K562 (cell line): Measurements from ENCODE around the gene SEC23B. TPM values are rescaled to one million over a fixed set of nuclear protein-coding genes. Genes with fewer than 3 reads are reported as not detected.

ENCODE experiments used
- CBX2 ChIP-seq: fragments of 200-600 bp; sonication (generic); IDR thresholded peaks from one replicate; pipeline ENCODE4 v1.6.1; 2012; ENCODE audit warnings: mild to moderate bottlenecking, low read length, inconsistent platforms; ENCODE audit not compliant: insufficient read depth, poor library complexity, severe bottlenecking
- DMBX1 ChIP-seq: fragments of 250-450 bp; sonication (Bioruptor Pico); IDR thresholded peaks from 2 replicates; pipeline ENCODE4 v1.8.0; 2022; ENCODE audit warnings: inconsistent platforms, mild to moderate bottlenecking, moderate library complexity, borderline replicate concordance
- ETV6 ChIP-seq, 3 experiments: fragments of 150-350 bp in 1 of 3; sonication (generic) in 1 of 3; formaldehyde crosslinking in 1 of 3; IDR thresholded peaks; 2 replicates each; pipeline versions ENCODE4 v1.6.1 to v1.8.0; 2014 to 2022; ENCODE audit warnings: borderline replicate concordance in 2 of 3, low read depth in 2 of 3, antibody characterized with exemption in 1 of 3, low read length in 1 of 3, mild to moderate bottlenecking in 1 of 3, missing genetic modification reagents in 1 of 3
- FOXA1 ChIP-seq: fragments of 450-650 bp; IDR thresholded peaks from 2 replicates; pipeline ENCODE4 v1.6.1; 2016; ENCODE audit warnings: mild to moderate bottlenecking, borderline replicate concordance
- FOXA3 ChIP-seq, 2 experiments: fragments of 450-650 bp in 1 of 2; sonication (generic) in 1 of 2; formaldehyde crosslinking; IDR thresholded peaks in 1 of 2; conservative IDR thresholded peaks in 1 of 2; 2 replicates each; pipeline versions ENCODE4 v1.4.0 to v1.8.0; 2020 to 2022; ENCODE audit warnings: mild to moderate bottlenecking in 2 of 2, missing genetic modification reagents in 1 of 2
- GATAD2A ChIP-seq: fragments of 450-650 bp; IDR thresholded peaks from 2 replicates; pipeline ENCODE4 v1.6.1; 2017
- HSF4 ChIP-seq: fragments of 250-450 bp; sonication (Bioruptor Pico); IDR thresholded peaks from 2 replicates; pipeline ENCODE4 v2.1.2; 2022; ENCODE audit warnings: mild to moderate bottlenecking, moderate library complexity, borderline replicate concordance
- JUN ChIP-seq, 2 experiments: sonication (generic) in 1 of 2; formaldehyde crosslinking in 1 of 2; IDR thresholded peaks; 2 replicates each; pipeline versions ENCODE4 v1.6.1 to v1.8.0; 2012 to 2022; ENCODE audit warnings: borderline replicate concordance in 2 of 2, mild to moderate bottlenecking in 2 of 2, improper control_type of control experiment in 1 of 2, low read depth in 1 of 2, low read length in 1 of 2, missing genetic modification reagents in 1 of 2
- KAT7 ChIP-seq: sonication (generic); formaldehyde crosslinking; IDR thresholded peaks from 2 replicates; pipeline ENCODE4 v1.8.0; 2022; ENCODE audit warnings: missing genetic modification reagents, mild to moderate bottlenecking, borderline replicate concordance
- KLF16 ChIP-seq: IDR thresholded peaks from 2 replicates; pipeline ENCODE4 v1.6.1; 2016; ENCODE audit warnings: antibody characterized with exemption
- LCOR ChIP-seq: sonication (generic); formaldehyde crosslinking; IDR thresholded peaks from 2 replicates; pipeline ENCODE4 v1.8.0; 2022; ENCODE audit warnings: mild to moderate bottlenecking, missing genetic modification reagents
- NFYB ChIP-seq: IDR thresholded peaks from 2 replicates; pipeline ENCODE4 v1.6.1; 2011; ENCODE audit warnings: mild to moderate bottlenecking, moderate library complexity; ENCODE audit not compliant: insufficient read length; ENCODE audit errors: extremely low read depth
- NONO ChIP-seq, 2 experiments: fragments of 200-400 bp in 1 of 2; fragments of 450-650 bp in 1 of 2; formaldehyde crosslinking in 1 of 2; IDR thresholded peaks; 2 replicates each; pipeline ENCODE4 v1.6.1; 2017; ENCODE audit warnings: low read depth in 2 of 2, mild to moderate bottlenecking in 2 of 2, moderate library complexity in 2 of 2, low read length in 1 of 2
- RBM39 ChIP-seq: fragments of 200-400 bp; formaldehyde crosslinking; optimal IDR thresholded peaks from 2 replicates; pipeline ENCODE3; 2018; ENCODE audit warnings: low read depth, low read length
- TAF7 ChIP-seq: fragments of 450-650 bp; IDR thresholded peaks from 2 replicates; pipeline ENCODE4 v1.6.1; 2016; ENCODE audit warnings: missing genetic modification characterization, missing compliant biosample characterization
- TCF7 ChIP-seq: sonication (generic); IDR thresholded peaks from 2 replicates; pipeline ENCODE4 v1.6.1; 2016; ENCODE audit warnings: antibody characterized with exemption, borderline replicate concordance
- TRIM24 ChIP-seq, 2 experiments: fragments of 450-650 bp; IDR thresholded peaks; 2 replicates each; pipeline ENCODE4 v1.6.1; 2016
- ZFPM2 ChIP-seq: fragments of 250-450 bp; sonication (Bioruptor Pico); IDR thresholded peaks from 2 replicates; pipeline ENCODE4 v1.5.1; 2022; ENCODE audit warnings: mild to moderate bottlenecking
- ZNF121 ChIP-seq: sonication (generic); formaldehyde crosslinking; conservative IDR thresholded peaks from 2 replicates; pipeline ENCODE4 v1.8.0; 2022; ENCODE audit warnings: missing genetic modification reagents
- ZNF282 ChIP-seq: sonication (generic); formaldehyde crosslinking; IDR thresholded peaks from 2 replicates; pipeline ENCODE4 v1.8.1; 2023; ENCODE audit warnings: missing genetic modification reagents
- ZNF436 ChIP-seq: fragments of 250-450, 450-650 bp; sonication (Bioruptor Pico); formaldehyde crosslinking; IDR thresholded peaks from 2 replicates; pipeline ENCODE4 v1.7.0; 2020; ENCODE audit warnings: mild to moderate bottlenecking
- ZNF785 ChIP-seq: fragments of 250-450 bp; sonication (Bioruptor Pico); IDR thresholded peaks from 2 replicates; pipeline ENCODE4 v1.4.0; 2020; ENCODE audit warnings: mild to moderate bottlenecking
- polyA plus RNA-seq, 8 experiments: library from polyadenylated mRNA; depleted of rRNA in 4 of 8; stranded (reverse) in 5 of 8; unstranded in 3 of 8; fragments of >200 nt; fragmentation: Nextera tagmentation in 2 of 8; fragmentation: Illumina TruSeq in 1 of 8; extraction: Ambion mirVana in 2 of 8; extraction: Trizol in 1 of 8; gene quantifications; 2 replicates each; pipeline versions ENCODE4 v1.2.1 to v1.2.3, GENCODE V29; 2011 to 2014; ENCODE audit warnings: inconsistent platforms in 1 of 8, missing spikeins in 1 of 8
- total RNA-seq, 7 experiments: library from RNA; depleted of rRNA in 6 of 7; stranded (reverse); fragments of >200 nt in 6 of 7; fragmentation: Illumina TruSeq in 2 of 7; extraction: Trizol in 2 of 7; gene quantifications; 2 replicates each; pipeline versions ENCODE4 v1.2.1 to v1.2.3, GENCODE V29; 2011 to 2021; ENCODE audit warnings: low replicate concordance in 1 of 7
- TF ChIP-seq, protein P1 (sequence below): fragments of 450-650 bp; IDR thresholded peaks from 2 replicates; pipeline ENCODE4 v1.6.1; 2017; ENCODE audit warnings: mild to moderate bottlenecking, moderate library complexity
- TF ChIP-seq, protein P2 (sequence below): fragments of 250-450 bp; sonication (Bioruptor Pico); IDR thresholded peaks from 2 replicates; pipeline ENCODE4 v1.4.0; 2020

The SEC23B gene
- total and polyA plus RNA-seq, 9 of the 15 experiments (the other 6 are each of a cell fraction or from before 2014, with no cell fraction given) = 31.7 to 70.2 (median 38.5) TPM

DNA sequence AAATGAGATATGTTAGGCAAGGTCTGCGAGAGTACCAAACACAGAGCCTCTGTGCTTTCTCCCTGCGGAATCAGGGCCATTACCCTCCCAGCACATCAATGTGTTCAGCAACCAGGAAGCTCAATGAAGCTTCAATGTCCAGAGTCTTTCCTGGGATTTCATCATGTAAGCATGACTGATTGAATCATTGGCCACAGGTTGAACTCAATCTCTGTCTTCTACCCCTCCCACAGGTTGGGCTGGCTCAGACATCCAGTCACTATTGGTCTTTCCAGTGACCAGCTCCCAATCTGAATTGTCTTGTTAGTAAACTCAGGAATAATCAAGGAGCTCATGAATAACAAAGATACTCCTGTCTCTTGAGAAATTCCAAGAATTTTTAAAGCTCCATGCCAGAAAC is 77.4 kb downstream of the SEC23B start (continued):
- TF ChIP-seq NFYB (no peak), RBM39 (no peak), KAT7 (CRISPR knock-in tag) (no peak), FOXA3 (CRISPR knock-in tag; conservative IDR thresholded peaks at IDR 0.05 in 1 of 2, IDR thresholded peaks at IDR 0.05 in 1 of 2) (no peak), TCF7 (no peak), CBX2 (no peak), LCOR (CRISPR knock-in tag) (no peak), GATAD2A (no peak), ZNF282 (no peak), KLF16 (no peak), TAF7 (tag) (no peak), ZNF121 (CRISPR knock-in tag) (no peak), FOXA1 (no peak), ETV6 (IDR thresholded peaks at IDR 0.05; ENCODE audit: borderline replicate concordance in 1 of 2, low read depth in 2 of 2, low read length in 1 of 2) (no peak), ETV6 (CRISPR knock-in tag; IDR thresholded peaks at IDR 0.05; ENCODE audit: borderline replicate concordance) (no peak), TRIM24 (IDR thresholded peaks at IDR 0.05) (peak; percentile 77 to 83; a peak in 2 of 4 replicates), HSF4 (no peak), ZNF785 (CRISPR knock-in tag) (no peak), ZNF436 (CRISPR knock-in tag) (no peak), JUN (IDR thresholded peaks at IDR 0.05; ENCODE audit: borderline replicate concordance, low read depth, low read length) (no peak), JUN (CRISPR knock-in tag; IDR thresholded peaks at IDR 0.05; ENCODE audit: borderline replicate concordance) (no peak), NONO (IDR thresholded peaks at IDR 0.05; ENCODE audit: low read depth in 2 of 2, low read length in 1 of 2) (no peak), ZFPM2 (no peak), DMBX1 (no peak)
- TF ChIP-seq, protein P1, sequence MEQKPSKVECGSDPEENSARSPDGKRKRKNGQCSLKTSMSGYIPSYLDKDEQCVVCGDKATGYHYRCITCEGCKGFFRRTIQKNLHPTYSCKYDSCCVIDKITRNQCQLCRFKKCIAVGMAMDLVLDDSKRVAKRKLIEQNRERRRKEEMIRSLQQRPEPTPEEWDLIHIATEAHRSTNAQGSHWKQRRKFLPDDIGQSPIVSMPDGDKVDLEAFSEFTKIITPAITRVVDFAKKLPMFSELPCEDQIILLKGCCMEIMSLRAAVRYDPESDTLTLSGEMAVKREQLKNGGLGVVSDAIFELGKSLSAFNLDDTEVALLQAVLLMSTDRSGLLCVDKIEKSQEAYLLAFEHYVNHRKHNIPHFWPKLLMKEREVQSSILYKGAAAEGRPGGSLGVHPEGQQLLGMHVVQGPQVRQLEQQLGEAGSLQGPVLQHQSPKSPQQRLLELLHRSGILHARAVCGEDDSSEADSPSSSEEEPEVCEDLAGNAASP = no peak
- TF ChIP-seq, protein P2, sequence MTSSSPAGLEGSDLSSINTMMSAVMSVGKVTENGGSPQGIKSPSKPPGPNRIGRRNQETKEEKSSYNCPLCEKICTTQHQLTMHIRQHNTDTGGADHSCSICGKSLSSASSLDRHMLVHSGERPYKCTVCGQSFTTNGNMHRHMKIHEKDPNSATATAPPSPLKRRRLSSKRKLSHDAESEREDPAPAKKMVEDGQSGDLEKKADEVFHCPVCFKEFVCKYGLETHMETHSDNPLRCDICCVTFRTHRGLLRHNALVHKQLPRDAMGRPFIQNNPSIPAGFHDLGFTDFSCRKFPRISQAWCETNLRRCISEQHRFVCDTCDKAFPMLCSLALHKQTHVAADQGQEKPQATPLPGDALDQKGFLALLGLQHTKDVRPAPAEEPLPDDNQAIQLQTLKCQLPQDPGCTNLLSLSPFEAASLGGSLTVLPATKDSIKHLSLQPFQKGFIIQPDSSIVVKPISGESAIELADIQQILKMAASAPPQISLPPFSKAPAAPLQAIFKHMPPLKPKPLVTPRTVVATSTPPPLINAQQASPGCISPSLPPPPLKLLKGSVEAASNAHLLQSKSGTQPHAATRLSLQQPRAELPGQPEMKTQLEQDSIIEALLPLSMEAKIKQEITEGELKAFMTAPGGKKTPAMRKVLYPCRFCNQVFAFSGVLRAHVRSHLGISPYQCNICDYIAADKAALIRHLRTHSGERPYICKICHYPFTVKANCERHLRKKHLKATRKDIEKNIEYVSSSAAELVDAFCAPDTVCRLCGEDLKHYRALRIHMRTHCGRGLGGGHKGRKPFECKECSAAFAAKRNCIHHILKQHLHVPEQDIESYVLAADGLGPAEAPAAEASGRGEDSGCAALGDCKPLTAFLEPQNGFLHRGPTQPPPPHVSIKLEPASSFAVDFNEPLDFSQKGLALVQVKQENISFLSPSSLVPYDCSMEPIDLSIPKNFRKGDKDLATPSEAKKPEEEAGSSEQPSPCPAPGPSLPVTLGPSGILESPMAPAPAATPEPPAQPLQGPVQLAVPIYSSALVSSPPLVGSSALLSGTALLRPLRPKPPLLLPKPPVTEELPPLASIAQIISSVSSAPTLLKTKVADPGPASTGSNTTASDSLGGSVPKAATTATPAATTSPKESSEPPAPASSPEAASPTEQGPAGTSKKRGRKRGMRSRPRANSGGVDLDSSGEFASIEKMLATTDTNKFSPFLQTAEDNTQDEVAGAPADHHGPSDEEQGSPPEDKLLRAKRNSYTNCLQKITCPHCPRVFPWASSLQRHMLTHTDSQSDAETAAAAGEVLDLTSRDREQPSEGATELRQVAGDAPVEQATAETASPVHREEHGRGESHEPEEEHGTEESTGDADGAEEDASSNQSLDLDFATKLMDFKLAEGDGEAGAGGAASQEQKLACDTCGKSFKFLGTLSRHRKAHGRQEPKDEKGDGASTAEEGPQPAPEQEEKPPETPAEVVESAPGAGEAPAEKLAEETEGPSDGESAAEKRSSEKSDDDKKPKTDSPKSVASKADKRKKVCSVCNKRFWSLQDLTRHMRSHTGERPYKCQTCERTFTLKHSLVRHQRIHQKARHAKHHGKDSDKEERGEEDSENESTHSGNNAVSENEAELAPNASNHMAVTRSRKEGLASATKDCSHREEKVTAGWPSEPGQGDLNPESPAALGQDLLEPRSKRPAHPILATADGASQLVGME (CRISPR knock-in tag) = no peak
